ENCODE measurements around the gene CRY2.

Gene CRY2

DNA sequence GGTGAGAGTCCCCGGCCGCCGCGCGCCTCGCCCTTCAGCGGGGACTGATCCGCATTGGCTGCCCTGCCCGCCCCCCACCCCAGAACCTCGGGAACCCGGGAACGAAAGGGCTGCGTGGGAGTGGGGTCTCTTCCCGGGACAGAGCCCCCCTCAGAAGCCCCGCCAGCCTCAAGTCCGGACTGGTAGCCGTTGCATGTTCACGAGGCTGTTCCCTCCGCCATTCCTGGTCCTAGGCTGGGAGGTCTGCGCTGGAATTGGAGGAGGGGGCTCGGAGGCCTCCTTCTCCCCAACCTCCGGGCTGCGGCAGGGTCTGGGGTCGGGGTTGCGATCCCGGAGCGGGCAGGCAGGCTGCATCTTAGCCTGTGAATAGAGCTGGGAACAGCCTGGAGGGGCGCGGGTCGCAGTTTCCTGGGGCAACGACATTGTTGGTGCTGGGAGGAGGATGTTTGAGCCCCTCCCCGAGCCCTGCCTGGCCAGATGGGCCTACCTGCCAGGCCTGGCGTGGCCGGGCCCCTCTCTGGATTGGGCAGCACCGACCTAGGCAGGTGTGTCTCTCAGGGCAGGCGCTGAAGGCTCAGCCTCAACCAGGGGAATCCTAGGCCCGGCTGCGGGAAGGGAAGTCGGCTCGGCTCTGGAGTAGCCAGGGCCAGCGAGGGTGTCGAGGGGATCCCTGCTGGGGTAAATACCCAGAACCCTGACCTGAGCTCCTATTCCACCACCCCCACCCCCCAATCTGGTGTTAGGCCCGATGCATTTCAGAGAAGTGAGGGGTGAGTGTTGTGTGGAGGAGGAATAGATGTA, 38.8 kb downstream of the CRY2 start:
- Histone ChIP-seq H3K4me3 (ENCODE audit: low read length) (peak overlapping the region; percentile 75), H4K20me1 (ENCODE audit: insufficient read depth, low read length) (peaks cover 32% of the 10 kb centered on the region), H3K4me2 (ENCODE audit: low read length) (peak overlapping the region; percentile 59), H3K4me1 (ENCODE audit: low read length) (no peaks in the 10 kb centered on the region), H3K27me3 (ENCODE audit: low read depth, low read length) (no peaks in the 10 kb centered on the region), H3K27ac (ENCODE audit: low read length) (no peak overlapping the region), H2AFZ (ENCODE audit: low read depth, low read length) (no peak overlapping the region), H3K36me3 (replicated peaks; ENCODE audit: low read depth, low read length) (peaks cover 8% of the 10 kb centered on the region), H3K9ac (ENCODE audit: low read length) (no peak overlapping the region), H3K9me3 (ENCODE audit: insufficient read depth, low read length) (no peaks in the 10 kb centered on the region), H3K79me2 (ENCODE audit: low read length) (no peaks in the 10 kb centered on the region)
- TF ChIP-seq, protein P1, sequence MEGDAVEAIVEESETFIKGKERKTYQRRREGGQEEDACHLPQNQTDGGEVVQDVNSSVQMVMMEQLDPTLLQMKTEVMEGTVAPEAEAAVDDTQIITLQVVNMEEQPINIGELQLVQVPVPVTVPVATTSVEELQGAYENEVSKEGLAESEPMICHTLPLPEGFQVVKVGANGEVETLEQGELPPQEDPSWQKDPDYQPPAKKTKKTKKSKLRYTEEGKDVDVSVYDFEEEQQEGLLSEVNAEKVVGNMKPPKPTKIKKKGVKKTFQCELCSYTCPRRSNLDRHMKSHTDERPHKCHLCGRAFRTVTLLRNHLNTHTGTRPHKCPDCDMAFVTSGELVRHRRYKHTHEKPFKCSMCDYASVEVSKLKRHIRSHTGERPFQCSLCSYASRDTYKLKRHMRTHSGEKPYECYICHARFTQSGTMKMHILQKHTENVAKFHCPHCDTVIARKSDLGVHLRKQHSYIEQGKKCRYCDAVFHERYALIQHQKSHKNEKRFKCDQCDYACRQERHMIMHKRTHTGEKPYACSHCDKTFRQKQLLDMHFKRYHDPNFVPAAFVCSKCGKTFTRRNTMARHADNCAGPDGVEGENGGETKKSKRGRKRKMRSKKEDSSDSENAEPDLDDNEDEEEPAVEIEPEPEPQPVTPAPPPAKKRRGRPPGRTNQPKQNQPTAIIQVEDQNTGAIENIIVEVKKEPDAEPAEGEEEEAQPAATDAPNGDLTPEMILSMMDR (IDR thresholded peaks at IDR 0.05; ENCODE audit: low read depth, low read length), result no peak
- TF ChIP-seq EZH2phosphoT487 (IDR thresholded peaks at IDR 0.05; ENCODE audit: low read depth), result no peak

DNA sequence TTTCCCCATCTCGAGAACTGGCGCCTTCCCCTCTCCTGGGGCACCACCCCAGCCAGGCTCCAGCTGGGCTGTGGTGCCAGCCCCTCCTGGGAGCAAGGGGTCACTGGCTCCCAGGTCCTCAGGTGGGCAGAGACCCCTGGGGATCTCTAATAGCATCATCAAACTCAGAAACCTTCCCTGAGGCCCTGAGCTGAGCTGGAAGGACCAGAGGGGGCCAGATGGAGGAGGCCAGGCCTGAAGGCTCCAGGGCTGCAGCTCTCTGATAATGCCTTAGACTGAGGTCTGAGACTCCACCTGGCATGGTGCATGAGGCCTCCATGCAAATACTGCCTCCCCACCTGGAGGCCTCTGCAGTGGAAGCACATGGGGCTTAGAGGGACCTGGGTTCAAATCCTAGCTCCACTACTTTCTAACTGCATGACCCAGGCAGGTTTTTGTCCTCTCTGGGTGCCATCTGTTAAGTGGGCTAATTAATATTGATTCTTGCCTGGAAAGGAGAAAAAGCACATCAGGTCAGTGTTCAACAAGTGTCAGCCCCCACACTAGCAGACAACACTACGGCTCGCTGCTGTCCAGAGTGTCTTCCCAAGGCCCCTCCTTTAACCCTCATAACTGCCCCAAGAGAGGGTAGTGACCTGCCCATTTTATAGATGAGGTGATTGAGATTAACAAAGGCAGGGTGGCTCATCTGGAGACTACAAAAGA, 39.7 kb downstream of the CRY2 start:
- H3K27me3 ChIP-seq (ENCODE audit: low read depth, low read length), result no peaks in the 10 kb centered on the region
- H2AFZ ChIP-seq (ENCODE audit: low read depth, low read length), result no peak overlapping the region
- H3K4me2 ChIP-seq (ENCODE audit: low read length), result no peak overlapping the region
- no peaks in the 10 kb centered on the region for H3K4me1 ChIP-seq (ENCODE audit: low read length)
- H3K9ac ChIP-seq (ENCODE audit: low read length), result no peak overlapping the region
- TF ChIP-seq, protein P1 (IDR thresholded peaks at IDR 0.05; ENCODE audit: low read depth, low read length), result no peak
- TF ChIP-seq EZH2phosphoT487 (IDR thresholded peaks at IDR 0.05; ENCODE audit: low read depth), result no peak
- peaks cover 1% of the 10 kb centered on the region for H3K36me3 ChIP-seq (replicated peaks; ENCODE audit: low read depth, low read length)
- H3K27ac ChIP-seq (ENCODE audit: low read length), result no peak overlapping the region
- peaks cover 27% of the 10 kb centered on the region for H4K20me1 ChIP-seq (ENCODE audit: insufficient read depth, low read length)
- H3K79me2 ChIP-seq (ENCODE audit: low read length), result no peaks in the 10 kb centered on the region
- H3K9me3 ChIP-seq (ENCODE audit: insufficient read depth, low read length), result no peaks in the 10 kb centered on the region
- H3K4me3 ChIP-seq (ENCODE audit: low read length), result no peak overlapping the region

DNA sequence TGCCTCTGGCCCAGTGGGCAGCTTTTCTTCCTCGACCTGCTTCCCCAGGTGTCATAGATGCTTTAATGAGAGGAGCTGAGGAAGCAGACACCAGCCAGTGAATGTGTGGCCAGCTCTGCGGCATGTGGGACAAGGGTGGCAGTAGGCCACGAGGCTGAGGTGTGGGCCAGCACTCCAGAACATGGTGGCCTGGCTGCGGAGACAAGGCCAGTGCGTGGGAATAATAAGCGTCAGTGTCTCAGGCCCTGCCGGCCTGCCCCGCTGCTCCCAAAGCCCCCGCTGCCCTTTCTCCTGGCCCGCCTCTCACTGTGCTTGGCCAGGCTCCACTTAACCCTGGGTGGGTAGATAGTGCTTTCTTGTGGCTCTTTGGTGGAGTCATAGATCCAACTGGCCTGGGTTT, 40.3 kb downstream of the CRY2 start:
- no peak overlapping the region for H2AFZ ChIP-seq (ENCODE audit: low read depth, low read length)
- H3K79me2 ChIP-seq (ENCODE audit: low read length), result no peaks in the 10 kb centered on the region

DNA sequence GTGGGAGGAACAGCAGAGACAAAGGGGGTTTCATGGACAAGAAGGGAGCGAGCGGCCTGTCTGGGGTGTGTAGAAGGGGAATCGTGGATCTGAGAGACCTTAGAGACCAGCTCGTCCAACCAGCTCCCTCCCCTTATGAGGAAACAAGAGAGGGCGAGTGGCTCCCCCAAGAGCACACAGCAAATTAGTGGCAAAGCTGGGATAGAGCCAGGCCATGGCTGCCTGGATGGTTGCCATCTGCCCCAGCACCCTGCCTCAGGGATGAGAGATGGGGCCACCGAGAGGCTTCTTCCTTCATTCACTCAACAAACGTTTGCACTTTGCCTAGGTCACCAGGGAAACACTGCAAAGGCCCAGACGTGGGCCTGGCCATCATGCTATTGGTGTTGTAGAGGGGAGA, 42.3 kb downstream of the CRY2 start:
- no peaks in the 10 kb centered on the region for H3K36me3 ChIP-seq (replicated peaks; ENCODE audit: low read depth, low read length)

More for the DNA sequence above, 40.3 kb downstream of the CRY2 start:
- peaks cover 27% of the 10 kb centered on the region for H4K20me1 ChIP-seq (ENCODE audit: insufficient read depth, low read length)
- H3K4me1 ChIP-seq (ENCODE audit: low read length), result no peaks in the 10 kb centered on the region
- no peak for TF ChIP-seq EZH2phosphoT487 (IDR thresholded peaks at IDR 0.05; ENCODE audit: low read depth)
- TF ChIP-seq, protein P1 (IDR thresholded peaks at IDR 0.05; ENCODE audit: low read depth, low read length), result no peak
- H3K9ac ChIP-seq (ENCODE audit: low read length), result no peak overlapping the region
- H3K27ac ChIP-seq (ENCODE audit: low read length), result no peak overlapping the region
- H3K36me3 ChIP-seq (replicated peaks; ENCODE audit: low read depth, low read length), result no peaks in the 10 kb centered on the region
- H3K4me2 ChIP-seq (ENCODE audit: low read length), result no peak overlapping the region
- no peaks in the 10 kb centered on the region for H3K9me3 ChIP-seq (ENCODE audit: insufficient read depth, low read length)
- H3K4me3 ChIP-seq (ENCODE audit: low read length), result no peak overlapping the region
- H3K27me3 ChIP-seq (ENCODE audit: low read depth, low read length), result no peaks in the 10 kb centered on the region

More for the DNA sequence above, 42.3 kb downstream of the CRY2 start:
- TF ChIP-seq, protein P1 (IDR thresholded peaks at IDR 0.05; ENCODE audit: low read depth, low read length), result no peak
- no peak for TF ChIP-seq EZH2phosphoT487 (IDR thresholded peaks at IDR 0.05; ENCODE audit: low read depth)
- no peak overlapping the region for H3K27ac ChIP-seq (ENCODE audit: low read length)
- peaks cover 10% of the 10 kb centered on the region for H4K20me1 ChIP-seq (ENCODE audit: insufficient read depth, low read length)
- no peaks in the 10 kb centered on the region for H3K4me1 ChIP-seq (ENCODE audit: low read length)
- no peaks in the 10 kb centered on the region for H3K9me3 ChIP-seq (ENCODE audit: insufficient read depth, low read length)
- no peak overlapping the region for H3K4me2 ChIP-seq (ENCODE audit: low read length)
- no peak overlapping the region for H2AFZ ChIP-seq (ENCODE audit: low read depth, low read length)
- H3K9ac ChIP-seq (ENCODE audit: low read length), result no peak overlapping the region
- no peaks in the 10 kb centered on the region for H3K79me2 ChIP-seq (ENCODE audit: low read length)
- no peaks in the 10 kb centered on the region for H3K27me3 ChIP-seq (ENCODE audit: low read depth, low read length)
- no peak overlapping the region for H3K4me3 ChIP-seq (ENCODE audit: low read length)
